GM12873 (cell line): ENCODE results near the gene ZMYM1.

Experiments used
- TF ChIP-seq, protein P1 (sequence below): IDR thresholded peaks from 2 replicates; pipeline ENCODE4 v1.5.1; 2012; ENCODE audit warnings: low read depth, mild to moderate bottlenecking, moderate library complexity, low read length, control low read depth; ENCODE audit not compliant: insufficient read depth; ENCODE audit errors: missing control alignments

The ZMYM1 gene

GRCh38 chr1:35126546-35126945 is 47.4 kb downstream of the ZMYM1 start:
- TF ChIP-seq, protein P1, sequence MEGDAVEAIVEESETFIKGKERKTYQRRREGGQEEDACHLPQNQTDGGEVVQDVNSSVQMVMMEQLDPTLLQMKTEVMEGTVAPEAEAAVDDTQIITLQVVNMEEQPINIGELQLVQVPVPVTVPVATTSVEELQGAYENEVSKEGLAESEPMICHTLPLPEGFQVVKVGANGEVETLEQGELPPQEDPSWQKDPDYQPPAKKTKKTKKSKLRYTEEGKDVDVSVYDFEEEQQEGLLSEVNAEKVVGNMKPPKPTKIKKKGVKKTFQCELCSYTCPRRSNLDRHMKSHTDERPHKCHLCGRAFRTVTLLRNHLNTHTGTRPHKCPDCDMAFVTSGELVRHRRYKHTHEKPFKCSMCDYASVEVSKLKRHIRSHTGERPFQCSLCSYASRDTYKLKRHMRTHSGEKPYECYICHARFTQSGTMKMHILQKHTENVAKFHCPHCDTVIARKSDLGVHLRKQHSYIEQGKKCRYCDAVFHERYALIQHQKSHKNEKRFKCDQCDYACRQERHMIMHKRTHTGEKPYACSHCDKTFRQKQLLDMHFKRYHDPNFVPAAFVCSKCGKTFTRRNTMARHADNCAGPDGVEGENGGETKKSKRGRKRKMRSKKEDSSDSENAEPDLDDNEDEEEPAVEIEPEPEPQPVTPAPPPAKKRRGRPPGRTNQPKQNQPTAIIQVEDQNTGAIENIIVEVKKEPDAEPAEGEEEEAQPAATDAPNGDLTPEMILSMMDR = no peak

DNA sequence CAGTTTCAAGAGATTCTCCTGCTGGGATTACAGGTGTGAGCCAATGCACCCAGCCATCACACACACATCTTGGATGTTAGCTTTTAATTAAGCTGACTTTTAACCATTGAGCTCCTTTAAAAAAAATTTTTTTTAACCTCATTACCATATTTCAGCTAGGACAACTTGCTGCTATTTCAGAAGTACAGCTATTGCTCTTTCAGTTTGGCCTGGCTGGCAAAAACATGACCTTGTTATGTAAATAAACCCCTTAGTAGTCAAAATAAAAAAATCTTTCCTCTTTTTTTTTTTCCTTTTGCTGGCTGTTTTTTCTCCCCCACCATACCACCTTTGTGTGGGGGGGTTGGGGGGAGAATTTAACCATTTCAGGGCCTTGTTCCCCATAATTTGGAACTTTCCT is 49.9 kb downstream of the ZMYM1 start:
- TF ChIP-seq, protein P1 = no peak

DNA sequence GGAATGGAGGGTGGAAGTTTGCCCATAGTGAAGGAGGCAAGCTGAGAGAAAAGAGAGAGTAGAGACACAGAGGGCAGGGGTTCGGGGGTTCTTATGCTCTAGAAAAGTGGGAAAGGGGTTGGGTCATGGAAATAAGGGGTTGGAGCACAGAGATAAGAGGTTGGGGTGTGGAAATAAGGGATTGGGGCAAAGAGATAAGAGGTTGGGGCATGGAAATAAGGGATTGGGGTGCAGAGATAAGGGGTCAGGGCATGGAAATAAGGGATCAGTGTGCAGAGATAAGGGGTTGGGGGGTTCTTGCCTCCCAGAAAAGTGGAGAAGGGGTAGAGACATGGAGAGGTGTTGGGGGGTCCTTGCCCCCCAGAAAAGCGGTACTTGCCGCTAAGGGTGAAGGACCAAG is 57.6 kb downstream of the ZMYM1 start:
- TF ChIP-seq, protein P1 = no peak

- TF ChIP-seq, protein P1 = no peak
Measured at GRCh38 chr1:35143737-35144508, 64.7 kb downstream of the ZMYM1 start.

GRCh38 chr1:35151220-35151619 is 72.0 kb downstream of the ZMYM1 start:
- TF ChIP-seq, protein P1 = no peak

DNA sequence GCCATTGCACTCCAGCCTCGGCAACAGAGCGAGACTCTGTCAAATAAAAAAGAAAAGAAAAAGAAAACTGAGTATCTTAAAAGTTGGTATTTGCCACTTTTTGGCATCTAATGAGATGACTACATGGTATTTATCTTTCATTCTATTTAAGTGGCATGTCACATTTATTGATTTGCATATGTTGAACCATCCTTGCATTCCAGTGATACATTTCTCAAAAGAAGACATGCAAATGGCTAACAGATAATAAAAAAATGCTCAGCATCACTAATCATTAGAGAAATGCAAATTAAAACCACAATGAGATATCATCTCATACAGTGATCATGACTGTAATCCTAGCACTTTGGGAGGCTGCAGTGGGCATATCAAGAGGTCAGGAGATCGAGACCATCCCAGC is 85.7 kb downstream of the ZMYM1 start:
- TF ChIP-seq, protein P1 = no peak
